GM23248 (cell line): ENCODE measurements around the gene CAMKMT. TPM values are rescaled to one million over a fixed set of nuclear protein-coding genes. Genes with fewer than 3 reads are reported as not detected.

Experiments used
- DNase-seq: peaks from one replicate; pipeline ENCODE4 v3.0.0-alpha.2; 2015
- H2AFZ ChIP-seq: fragments of 200-600 bp; sonication (generic); 2 replicates; pipeline ENCODE4 v1.6.1; 2016; ENCODE audit warnings: antibody characterized with exemption
- H3F3A ChIP-seq: fragments of 200-600 bp; sonication (generic); 2 replicates; pipeline ENCODE4 v1.6.1; 2016; ENCODE audit warnings: mild to moderate bottlenecking, antibody characterized with exemption, mixed run types; ENCODE audit not compliant: insufficient read depth
- H3K27ac ChIP-seq: fragments of 200-600 bp; sonication (generic); 2 replicates; pipeline ENCODE4 v1.5.1; 2016; ENCODE audit warnings: mild to moderate bottlenecking
- H3K27me3 ChIP-seq: fragments of 200-600 bp; sonication (generic); replicated peaks from 2 replicates; pipeline ENCODE4 v1.6.1; 2016; ENCODE audit warnings: mild to moderate bottlenecking; ENCODE audit not compliant: insufficient read depth
- H3K36me3 ChIP-seq: fragments of 200-600 bp; sonication (generic); 2 replicates; pipeline ENCODE4 v1.6.1; 2016; ENCODE audit warnings: low read depth, mild to moderate bottlenecking
- H3K4me1 ChIP-seq: fragments of 200-600 bp; sonication (generic); 2 replicates; pipeline ENCODE4 v1.6.1; 2016; ENCODE audit warnings: mild to moderate bottlenecking; ENCODE audit not compliant: insufficient read depth
- H3K4me2 ChIP-seq: fragments of 200-600 bp; sonication (generic); one replicate; pipeline ENCODE4 v1.6.1; 2016; ENCODE audit warnings: mild to moderate bottlenecking; ENCODE audit not compliant: unreplicated experiment
- H3K4me3 ChIP-seq: fragments of 200-600 bp; sonication (generic); 2 replicates; pipeline ENCODE4 v1.5.1; 2016; ENCODE audit warnings: mild to moderate bottlenecking
- H3K79me2 ChIP-seq: fragments of 200-600 bp; sonication (generic); 2 replicates; pipeline ENCODE4 v1.6.1; 2016; ENCODE audit warnings: mild to moderate bottlenecking; ENCODE audit not compliant: insufficient read depth
- H3K9ac ChIP-seq: fragments of 200-600 bp; sonication (generic); 2 replicates; pipeline ENCODE4 v1.6.1; 2016; ENCODE audit warnings: mild to moderate bottlenecking
- H3K9me2 ChIP-seq: fragments of 200-600 bp; sonication (generic); 2 replicates; pipeline ENCODE4 v1.6.1; 2016; ENCODE audit warnings: mixed run types, mild to moderate bottlenecking, moderate library complexity; ENCODE audit not compliant: insufficient read depth
- H3K9me3 ChIP-seq: fragments of 200-600 bp; sonication (generic); one replicate; pipeline ENCODE4 v1.6.1; 2017; ENCODE audit warnings: low read depth
- H4K20me1 ChIP-seq: fragments of 200-600 bp; sonication (generic); 2 replicates; pipeline ENCODE4 v1.6.0; 2016; ENCODE audit not compliant: insufficient read depth
- EZH2 ChIP-seq: fragments of 200-600 bp; sonication (generic); IDR thresholded peaks from 2 replicates; pipeline ENCODE4 v1.6.1; 2018; ENCODE audit warnings: antibody characterized with exemption, mild to moderate bottlenecking; ENCODE audit not compliant: insufficient read depth, poor library complexity, severe bottlenecking
- EZH2phosphoT487 ChIP-seq: fragments of 200-600 bp; sonication (generic); IDR thresholded peaks from 2 replicates; pipeline ENCODE4 v1.6.1; 2018; ENCODE audit warnings: antibody characterized with exemption, moderate library complexity, mild to moderate bottlenecking, low read depth; ENCODE audit not compliant: insufficient read depth
- WGBS, 2 experiments: methylation state at CpG; one replicate each; pipeline ENCODE4 v1.1.6; 2015 to 2017; ENCODE audit warnings: low lambda C conversion rate in 2 of 2, low coverage in 1 of 2; ENCODE audit errors: missing lambda C conversion rate in 2 of 2; 5-methylcytosine and 5-hydroxymethylcytosine counted together
- in situ Hi-C: fragments of 300-500 bp; cut with MboI; formaldehyde crosslinking; loops from 2 replicates; pipeline ENCODE4 v1.15.0; 2020
- polyA plus RNA-seq: library from polyadenylated mRNA; unstranded; fragments of >200 nt; fragmentation: Nextera tagmentation; extraction: Ambion mirVana; gene quantifications from 2 replicates; pipeline ENCODE4 v1.2.1, GENCODE V29; 2016
- total RNA-seq: library from RNA; depleted of rRNA; stranded (reverse); fragments of >200 nt; shearing (Covaris generic); gene quantifications from 2 replicates; pipeline ENCODE4 v1.2.3, GENCODE V29; 2014

Gene CAMKMT
- total and polyA plus RNA-seq, 2 experiments from 2014 or later = 3.1 to 6.9 TPM

DNA sequence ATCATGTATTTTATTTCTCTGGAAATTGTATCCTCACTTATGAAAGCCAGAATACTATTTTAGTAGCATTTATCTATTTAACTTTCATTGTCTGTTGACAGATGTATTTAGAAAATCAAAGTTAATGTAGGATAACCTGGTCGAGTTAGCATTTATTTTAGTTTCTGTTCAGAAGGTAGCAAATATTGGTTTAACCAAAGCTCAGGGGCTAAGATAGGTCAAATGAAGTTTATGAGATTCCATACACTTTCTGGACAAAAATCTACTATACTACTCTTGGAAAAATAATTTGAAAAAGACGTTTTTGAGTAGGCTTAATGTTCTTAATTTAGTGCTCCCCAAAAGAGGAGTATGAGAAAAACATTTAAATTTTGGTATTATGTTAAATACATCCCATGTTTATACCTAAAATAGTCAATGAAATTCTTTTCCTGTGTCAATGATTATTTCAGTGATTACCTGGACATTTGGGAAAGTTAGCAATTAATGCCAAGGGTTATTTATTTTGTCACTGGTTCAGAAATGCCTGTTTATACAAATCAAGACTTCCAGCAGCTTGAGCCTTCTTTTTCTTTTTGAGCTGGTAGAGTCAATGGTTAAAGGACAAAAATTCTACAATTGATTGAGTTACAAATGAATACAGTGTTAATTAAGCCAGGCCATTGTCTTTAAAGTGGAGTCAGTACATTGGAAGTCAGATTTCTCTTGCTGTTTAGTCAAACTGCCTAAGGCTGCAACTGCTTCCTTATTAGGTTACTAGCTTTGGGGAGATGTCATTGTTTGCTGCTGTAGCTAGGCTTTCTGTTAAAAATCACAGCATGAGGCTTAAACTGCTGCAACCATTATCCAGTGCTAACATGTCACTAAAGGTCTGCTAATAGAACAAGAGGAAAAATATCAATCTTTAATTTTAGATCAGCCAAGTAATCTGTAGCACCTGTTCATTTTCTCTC lies 182.3 kb downstream of the CAMKMT start:
- H3K4me3 ChIP-seq = no peak overlapping the region
- no peaks in the 10 kb centered on the region for H3K36me3 ChIP-seq
- WGBS, 2 experiments = 77 to 79% methylated on average over 2 of the region's 2 CpGs
- no peak for TF ChIP-seq EZH2
- no peak for TF ChIP-seq EZH2phosphoT487
- peak; percentile 68 for DNase-seq
- no peaks in the 10 kb centered on the region for H3K9me3 ChIP-seq
- H2AFZ ChIP-seq = no peak overlapping the region
- peaks cover 19% of the 10 kb centered on the region for H3K4me1 ChIP-seq
- in situ Hi-C loops = no loop called here
- H3K27me3 ChIP-seq = no peaks in the 10 kb centered on the region
- H3K4me2 ChIP-seq = no peak overlapping the region
- H3K9me2 ChIP-seq = no peaks in the 10 kb centered on the region
- H3K79me2 ChIP-seq = no peaks in the 10 kb centered on the region
- H3K9ac ChIP-seq = no peak overlapping the region
- no peaks in the 10 kb centered on the region for H4K20me1 ChIP-seq
- H3F3A ChIP-seq = peaks cover 14% of the 10 kb centered on the region
- H3K27ac ChIP-seq = no peak overlapping the region

DNA sequence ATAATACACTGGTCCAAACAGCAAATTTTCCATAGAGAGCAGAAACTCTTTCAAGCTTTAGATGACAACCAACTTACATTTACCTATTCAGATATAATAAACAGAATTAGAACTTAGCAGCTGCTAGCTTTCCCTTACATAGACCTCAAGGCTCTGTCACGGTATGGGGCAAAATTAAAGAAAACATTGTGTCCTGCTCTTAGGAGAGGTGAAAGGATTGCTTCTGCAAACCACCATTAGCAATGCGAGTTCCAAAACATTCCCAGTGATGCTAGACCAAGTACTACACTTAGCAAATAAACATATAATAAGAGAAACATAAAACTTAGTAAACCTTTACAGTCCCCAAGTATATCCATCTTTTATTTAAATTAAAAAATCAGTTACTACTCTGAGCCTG lies 183.3 kb downstream of the CAMKMT start:
- Histone ChIP-seq H3K36me3 (no peaks in the 10 kb centered on the region), H2AFZ (no peak overlapping the region), H3K4me3 (no peak overlapping the region), H3K27me3 (no peaks in the 10 kb centered on the region), H3K9ac (no peak overlapping the region), H3K9me2 (no peaks in the 10 kb centered on the region), H4K20me1 (no peaks in the 10 kb centered on the region), H3F3A (peaks cover 24% of the 10 kb centered on the region), H3K4me1 (peaks cover 28% of the 10 kb centered on the region), H3K79me2 (no peaks in the 10 kb centered on the region), H3K9me3 (no peaks in the 10 kb centered on the region), H3K4me2 (no peak overlapping the region), H3K27ac (no peak overlapping the region)
- WGBS, 2 experiments = 97 to 98% methylated on average over 2 of the region's 2 CpGs
- no peak for TF ChIP-seq EZH2
- TF ChIP-seq EZH2phosphoT487 = no peak
- DNase-seq = no peak
- in situ Hi-C loops = no loop called here

DNA sequence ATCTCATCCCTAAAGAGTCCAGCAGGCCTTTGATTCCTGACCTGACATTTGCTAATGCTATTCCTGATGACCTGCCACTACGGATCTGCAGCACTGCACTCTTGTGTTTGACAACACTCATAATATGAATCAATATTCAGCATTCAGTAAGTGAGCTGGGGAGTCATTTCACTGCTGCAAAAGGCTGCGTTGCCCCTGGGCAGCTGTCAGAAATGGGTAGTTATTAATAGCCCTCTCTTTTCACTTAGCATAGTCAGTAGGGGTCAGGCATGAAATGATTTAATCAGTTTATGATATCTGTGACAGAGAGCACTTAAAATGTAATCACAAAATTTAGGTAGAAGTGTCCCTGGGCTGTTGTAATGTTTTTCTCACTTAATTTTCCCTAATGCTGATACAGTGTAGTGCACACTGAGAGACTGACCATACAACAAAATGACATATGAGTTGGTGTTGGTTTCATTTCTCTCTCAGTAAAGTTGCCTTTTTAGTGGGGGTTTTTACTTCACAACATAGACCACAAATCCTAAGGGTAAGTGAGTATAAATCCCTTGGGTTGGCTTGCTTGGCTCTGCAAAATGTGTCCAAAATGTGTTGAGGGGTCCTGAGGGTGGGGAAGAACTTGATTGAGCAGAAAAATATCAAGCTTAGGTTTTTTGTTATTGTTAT lies 184.8 kb downstream of the CAMKMT start:
- DNase-seq = no peak
- Histone ChIP-seq H3K4me3 (no peak overlapping the region), H3K36me3 (no peaks in the 10 kb centered on the region), H3K9me2 (no peaks in the 10 kb centered on the region), H2AFZ (no peak overlapping the region), H3K27me3 (no peaks in the 10 kb centered on the region), H3K9me3 (no peaks in the 10 kb centered on the region), H3K4me1 (peaks cover 40% of the 10 kb centered on the region), H4K20me1 (no peaks in the 10 kb centered on the region), H3K79me2 (no peaks in the 10 kb centered on the region), H3F3A (peaks cover 33% of the 10 kb centered on the region), H3K4me2 (no peak overlapping the region), H3K27ac (no peak overlapping the region), H3K9ac (no peak overlapping the region)
- in situ Hi-C loops = no loop called here
- TF ChIP-seq EZH2 = no peak
- no peak for TF ChIP-seq EZH2phosphoT487
- WGBS, 2 experiments = 78 to 80% methylated on average over 2 of the region's 2 CpGs

DNA sequence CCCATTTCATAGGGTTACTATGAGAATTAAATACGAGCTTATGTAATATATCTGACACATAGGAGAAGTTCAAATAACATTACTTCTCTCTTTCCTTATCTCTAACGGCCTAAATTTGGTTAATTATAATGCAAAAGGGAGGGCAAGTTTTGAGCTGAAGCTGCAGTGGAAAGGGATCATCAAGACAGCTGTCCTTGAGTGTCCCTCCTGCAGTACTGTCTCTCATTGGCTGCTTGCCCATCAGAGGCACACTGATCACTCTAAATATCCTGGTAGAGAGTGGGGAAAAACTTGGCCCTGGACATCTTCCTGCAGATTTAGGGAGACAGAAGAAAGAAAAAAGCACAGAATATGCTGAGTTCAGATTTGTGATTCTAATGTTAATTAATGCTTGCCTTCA lies 186.0 kb downstream of the CAMKMT start:
- in situ Hi-C loops = no loop called here
- no peaks in the 10 kb centered on the region for H3K27me3 ChIP-seq
- no peaks in the 10 kb centered on the region for H4K20me1 ChIP-seq
- DNase-seq = no peak
- H3K27ac ChIP-seq = no peak overlapping the region
- no peak overlapping the region for H2AFZ ChIP-seq
- no peak overlapping the region for H3K9ac ChIP-seq
- peaks cover 35% of the 10 kb centered on the region for H3F3A ChIP-seq
- no peaks in the 10 kb centered on the region for H3K9me2 ChIP-seq
- no peaks in the 10 kb centered on the region for H3K79me2 ChIP-seq
- 95 to 100% methylated on average over 2 of the region's 2 CpGs for WGBS, 2 experiments
- H3K9me3 ChIP-seq = no peaks in the 10 kb centered on the region
- no peak overlapping the region for H3K4me2 ChIP-seq
- H3K4me3 ChIP-seq = no peak overlapping the region
- TF ChIP-seq EZH2phosphoT487 = no peak
- TF ChIP-seq EZH2 = no peak
- peaks cover 40% of the 10 kb centered on the region for H3K4me1 ChIP-seq
- no peaks in the 10 kb centered on the region for H3K36me3 ChIP-seq
